Astrocyte (in vitro differentiated cells and primary cell): Measurements from ENCODE around the gene ERFE. TPM values are rescaled to one million over a fixed set of nuclear protein-coding genes. Genes with fewer than 3 reads are reported as not detected.

Source experiments
- DNase-seq: peaks from one replicate; pipeline ENCODE4 v3.0.0-alpha.2; 2010; ENCODE audit warnings: low read depth
- FAIRE-seq: peaks from 2 replicates; lab custom pipeline; 2011; peaks lifted over from hg19 to GRCh38; lab: Jason Lieb, UNC
- H2AFZ ChIP-seq: 2 replicates; pipeline ENCODE4 v1.6.0; 2012; ENCODE audit warnings: low read depth, low read length, inconsistent platforms
- H3K27ac ChIP-seq: 2 replicates; pipeline ENCODE4 v1.5.1; 2011; ENCODE audit warnings: low read depth, low read length, inconsistent platforms
- H3K27me3 ChIP-seq: 2 replicates; pipeline ENCODE4 v1.6.0; 2011; ENCODE audit warnings: low read length, inconsistent platforms; ENCODE audit not compliant: insufficient read depth
- H3K36me3 ChIP-seq: 2 replicates; pipeline ENCODE4 v1.5.1; 2011; ENCODE audit warnings: low read length, inconsistent platforms; ENCODE audit not compliant: insufficient read depth
- H3K4me1 ChIP-seq: 2 replicates; pipeline ENCODE4 v1.5.1; 2011; ENCODE audit warnings: low read length, inconsistent platforms; ENCODE audit not compliant: insufficient read depth
- H3K4me2 ChIP-seq: 2 replicates; pipeline ENCODE4 v1.6.0; 2012; ENCODE audit warnings: low read length, inconsistent platforms
- H3K4me3 ChIP-seq: 2 replicates; pipeline ENCODE4 v1.5.1; 2011; ENCODE audit warnings: low read depth, mild to moderate bottlenecking, low read length, inconsistent platforms; ENCODE audit not compliant: insufficient read depth
- H3K79me2 ChIP-seq: 2 replicates; pipeline ENCODE4 v1.6.0; 2012; ENCODE audit warnings: mild to moderate bottlenecking, low read length, inconsistent platforms; ENCODE audit not compliant: insufficient read depth
- H3K9ac ChIP-seq: 2 replicates; pipeline ENCODE4 v1.6.0; 2012; ENCODE audit warnings: mild to moderate bottlenecking, low read length, inconsistent platforms
- H3K9me3 ChIP-seq: 2 replicates; pipeline ENCODE4 v1.5.1; 2012; ENCODE audit warnings: low read depth, mild to moderate bottlenecking, low read length, inconsistent platforms; ENCODE audit not compliant: insufficient read depth
- H4K20me1 ChIP-seq: 2 replicates; pipeline ENCODE4 v1.6.0; 2012; ENCODE audit warnings: low read length, inconsistent platforms; ENCODE audit not compliant: insufficient read depth
- H3K27ac Mint-ChIP-seq: one replicate; pipeline ENCODE4 v1.8.0; 2021; ENCODE audit warnings: mild to moderate bottlenecking, mixed read lengths; ENCODE audit not compliant: unreplicated experiment
- H3K27me3 Mint-ChIP-seq: one replicate; pipeline ENCODE4 v1.8.0; 2021; ENCODE audit warnings: low read depth, mixed read lengths; ENCODE audit not compliant: unreplicated experiment
- H3K36me3 Mint-ChIP-seq: one replicate; pipeline ENCODE4 v1.8.0; 2021; ENCODE audit warnings: low read depth, mixed read lengths; ENCODE audit not compliant: unreplicated experiment
- H3K4me1 Mint-ChIP-seq: one replicate; pipeline ENCODE4 v1.8.0; 2021; ENCODE audit warnings: low read depth, mixed read lengths; ENCODE audit not compliant: unreplicated experiment
- H3K4me3 Mint-ChIP-seq: one replicate; pipeline ENCODE4 v1.8.0; 2021; ENCODE audit warnings: mild to moderate bottlenecking, moderate library complexity, mixed read lengths; ENCODE audit not compliant: unreplicated experiment
- H3K9me3 Mint-ChIP-seq: one replicate; pipeline ENCODE4 v1.8.0; 2021; ENCODE audit warnings: mild to moderate bottlenecking, mixed read lengths; ENCODE audit not compliant: unreplicated experiment
- CTCF ChIP-seq: IDR thresholded peaks from 2 replicates; pipeline ENCODE4 v1.5.1; 2011; ENCODE audit warnings: low read depth, mild to moderate bottlenecking, inconsistent platforms, low read length, moderate library complexity; ENCODE audit not compliant: insufficient read depth
- EZH2 ChIP-seq: IDR thresholded peaks from 2 replicates; pipeline ENCODE4 v1.6.1; 2012; ENCODE audit warnings: mild to moderate bottlenecking, low read length, inconsistent platforms; ENCODE audit not compliant: insufficient read depth
- total RNA-seq: library from RNA; stranded (reverse); gene quantifications from 2 replicates; pipeline ENCODE4 v1.2.1, GENCODE V29; 2021

The ERFE gene
- total RNA-seq, 1 donor from 2014 or later = 1.4 TPM

- Mint-ChIP-seq H3K4me1 (peaks cover 7% of the 10 kb centered on the region), H3K27me3 (peaks cover 29% of the 10 kb centered on the region), H3K4me3 (no peak overlapping the region), H3K9me3 (no peaks in the 10 kb centered on the region), H3K27ac (no peak overlapping the region), H3K36me3 (peaks cover 2% of the 10 kb centered on the region)
- Histone ChIP-seq H3K4me2 (no peak overlapping the region), H3K27me3 (no peaks in the 10 kb centered on the region), H3K4me1 (no peaks in the 10 kb centered on the region), H4K20me1 (no peaks in the 10 kb centered on the region), H3K27ac (no peak overlapping the region), H3K9me3 (no peaks in the 10 kb centered on the region), H2AFZ (no peak overlapping the region), H3K79me2 (no peaks in the 10 kb centered on the region), H3K9ac (no peak overlapping the region), H3K4me3 (no peak overlapping the region), H3K36me3 (no peaks in the 10 kb centered on the region)
- no peak for TF ChIP-seq EZH2
- TF ChIP-seq CTCF = no peak
- DNase-seq = no peak
- no peak for FAIRE-seq
These were observed 20.9 kb upstream of the ERFE start for GRCh38 chr2:238137885-238138284.

GRCh38 chr2:238138331-238139195 is 20.2 kb upstream of the ERFE start, which contains the start of gene KLHL30:
Gene KLHL30 (plus strand): TSS chr2:238138668. CDS start chr2:238140755, 2,087 bp downstream.
- Histone ChIP-seq H3K36me3 (no peaks in the 10 kb centered on the region), H3K79me2 (no peaks in the 10 kb centered on the region), H3K4me2 (no peak within 1 kb of the TSS), H3K27me3 (no peaks in the 10 kb centered on the region), H3K4me3 (no peak within 1 kb of the TSS), H2AFZ (peak within 1 kb of the TSS; percentile 5), H3K9ac (no peak within 1 kb of the TSS), H3K9me3 (no peaks in the 10 kb centered on the region), H4K20me1 (no peaks in the 10 kb centered on the region), H3K27ac (no peak within 1 kb of the TSS), H3K4me1 (peaks cover under 1% of the 10 kb centered on the region)
- no peak within 1 kb of the TSS for H3K4me3 Mint-ChIP-seq
- peaks cover 2% of the 10 kb centered on the region for H3K36me3 Mint-ChIP-seq
- peaks cover 8% of the 10 kb centered on the region for H3K4me1 Mint-ChIP-seq
- H3K27ac Mint-ChIP-seq = no peak within 1 kb of the TSS
- TF ChIP-seq EZH2 (no peak), CTCF (no peak)
- no peaks in the 10 kb centered on the region for H3K9me3 Mint-ChIP-seq
- DNase-seq = no peak
- peaks cover 24% of the 10 kb centered on the region for H3K27me3 Mint-ChIP-seq
- FAIRE-seq = no peak
